GM18505 (cell line): Measurements from ENCODE around the gene OVOL2.

Source experiments
- ATAC-seq: cut with Tn5 transposase; IDR thresholded peaks from one replicate; pipeline ENCODE4 v1.9.1; 2021; ENCODE audit not compliant: unreplicated experiment
- POLR2A ChIP-seq: IDR thresholded peaks from 4 replicates; pipeline ENCODE4 v1.6.1; 2011; ENCODE audit warnings: borderline replicate concordance; ENCODE audit not compliant: insufficient read depth, insufficient read length; ENCODE audit errors: extremely low read depth

OVOL2 gene

GRCh38 chr20:18016772-18017171 is 40.9 kb downstream of the OVOL2 start:
- ATAC-seq: no peak
- no peak for TF ChIP-seq POLR2A

- ATAC-seq: no peak
- no peak for TF ChIP-seq POLR2A
Measured at GRCh38 chr20:18014411-18014810, 43.3 kb downstream of the OVOL2 start.

DNA sequence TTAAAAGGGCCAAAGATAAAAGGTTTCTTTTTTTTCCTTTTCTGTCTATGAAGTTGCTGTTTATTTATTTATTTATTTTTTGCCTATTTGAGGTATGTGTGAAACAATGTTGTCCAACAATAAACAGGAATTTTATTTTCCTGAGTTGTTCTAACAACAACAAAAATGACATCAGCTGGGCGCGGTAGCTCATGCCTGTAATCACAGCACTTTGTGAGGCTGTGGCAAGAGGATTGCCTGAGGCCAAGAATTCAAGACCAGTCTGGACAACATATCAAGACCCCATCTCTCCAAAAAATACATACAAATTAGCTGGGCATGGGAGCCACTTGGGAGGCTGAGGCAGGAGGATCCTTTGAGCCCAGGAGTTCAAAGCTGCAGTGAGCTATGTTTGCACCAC is 44.8 kb downstream of the OVOL2 start:
- TF ChIP-seq POLR2A: no peak
- ATAC-seq: no peak

DNA sequence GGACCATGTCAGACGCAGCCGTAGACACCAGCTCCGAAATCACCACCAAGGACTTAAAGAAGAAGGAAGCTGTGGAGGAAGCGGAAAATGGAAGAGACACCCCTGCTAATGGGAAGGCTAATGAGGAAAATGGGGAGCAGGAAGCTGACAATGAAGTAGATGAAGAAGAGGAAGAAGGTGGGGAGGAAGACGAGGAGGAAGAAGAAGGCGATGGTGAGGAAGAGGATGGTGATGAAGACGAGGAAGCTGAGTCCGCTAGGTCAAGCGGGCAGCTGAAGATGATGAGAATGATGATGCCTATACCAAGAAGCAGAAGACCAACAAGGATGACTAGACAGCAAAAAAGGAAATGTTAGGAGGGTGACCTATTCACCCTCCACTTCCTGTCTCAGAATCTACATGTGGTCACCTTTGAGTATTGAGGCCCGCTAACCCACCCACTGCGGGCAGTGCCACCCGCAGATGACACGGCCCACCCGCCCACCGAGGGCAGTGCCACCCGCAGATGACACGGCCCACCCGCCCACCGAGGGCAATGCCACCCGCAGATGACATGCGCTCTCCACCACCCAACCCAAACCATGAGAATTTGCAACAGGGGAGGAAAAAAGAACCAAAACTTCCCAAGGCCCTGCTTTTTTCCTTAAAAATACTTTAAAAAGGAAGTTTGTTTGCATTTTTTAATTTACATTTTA is 45.6 kb downstream of the OVOL2 start:
- no peak for TF ChIP-seq POLR2A
- ATAC-seq: no peak

DNA sequence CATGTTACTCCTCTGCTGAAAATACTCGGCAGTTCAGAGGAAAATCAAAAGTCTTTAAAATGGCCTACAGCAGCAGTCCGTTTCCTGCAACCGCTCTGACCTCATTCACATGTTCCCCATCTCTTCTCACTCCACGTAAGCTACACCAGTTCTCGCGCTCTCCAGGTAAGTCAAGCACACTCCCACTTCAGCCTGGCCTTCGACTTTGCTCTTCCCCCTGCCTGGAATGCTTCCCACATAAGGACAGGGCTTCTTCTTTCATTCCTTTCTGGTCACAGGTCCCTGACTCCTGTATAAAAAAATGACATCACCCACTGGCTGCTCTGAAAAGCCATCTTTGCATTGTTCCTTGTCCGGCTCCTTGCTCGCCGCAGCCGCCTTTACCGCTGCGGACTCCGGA is 46.2 kb downstream of the OVOL2 start:
- TF ChIP-seq POLR2A: no peak
- ATAC-seq: no peak

DNA sequence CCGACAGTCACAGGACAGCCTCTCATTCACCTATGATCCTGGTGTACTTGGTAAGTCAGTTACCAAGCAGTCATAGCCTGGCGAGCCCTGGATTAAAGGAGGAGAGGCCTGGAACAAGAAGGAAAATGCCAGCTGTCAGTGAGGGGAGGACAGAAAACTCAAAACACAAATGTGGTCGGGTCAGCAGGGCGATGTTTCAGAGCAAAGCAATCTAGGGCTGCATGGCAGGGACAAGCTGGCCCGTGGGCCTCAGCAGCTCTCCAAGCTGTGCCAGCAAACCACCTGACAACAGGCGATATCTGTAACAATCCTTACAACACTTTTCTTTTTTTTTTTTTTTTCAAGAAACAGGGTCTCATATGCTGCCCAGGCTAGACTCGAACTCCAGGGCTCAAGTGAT is 48.6 kb downstream of the OVOL2 start:
- TF ChIP-seq POLR2A: no peak

DNA sequence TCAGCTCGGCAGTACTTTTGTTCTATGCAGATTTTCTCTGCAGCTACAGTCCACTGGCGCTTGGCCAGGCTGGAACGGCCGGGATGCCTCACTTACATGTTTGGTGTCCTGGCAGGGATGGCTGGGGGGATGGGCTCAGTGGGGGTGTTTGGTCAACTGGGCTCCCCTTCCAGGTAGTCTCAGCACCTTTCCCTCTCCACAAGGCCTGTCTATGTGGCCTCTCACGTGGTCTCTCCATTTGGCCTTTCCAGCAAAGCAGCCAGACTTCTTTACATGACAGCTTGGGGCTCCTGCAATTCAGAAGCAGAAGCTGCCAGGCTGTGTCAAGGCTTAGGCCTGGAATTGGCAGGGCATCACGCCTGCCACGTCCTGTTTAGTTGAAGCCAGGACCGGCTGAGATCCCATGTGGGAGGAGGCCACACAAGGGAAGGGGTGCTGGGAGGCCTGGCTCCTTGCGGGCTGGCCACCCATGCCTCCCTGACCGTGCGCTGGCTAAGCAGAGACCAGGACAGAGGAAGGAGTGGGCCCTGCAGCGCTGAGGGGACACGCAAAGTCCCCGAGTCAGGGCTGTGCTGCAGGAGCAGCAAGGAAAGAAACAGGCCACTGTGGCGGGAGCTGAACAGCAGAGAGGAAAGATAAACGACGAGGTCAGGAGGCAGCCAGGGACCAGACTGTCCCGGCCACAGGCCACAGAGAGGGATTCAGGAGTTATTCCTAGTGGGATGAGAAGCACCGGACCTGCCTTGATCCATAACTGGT is 50.0 kb downstream of the OVOL2 start:
- no peak for ATAC-seq
- no peak for TF ChIP-seq POLR2A

More for the DNA sequence above, 48.6 kb downstream of the OVOL2 start:
- no peak for ATAC-seq

DNA sequence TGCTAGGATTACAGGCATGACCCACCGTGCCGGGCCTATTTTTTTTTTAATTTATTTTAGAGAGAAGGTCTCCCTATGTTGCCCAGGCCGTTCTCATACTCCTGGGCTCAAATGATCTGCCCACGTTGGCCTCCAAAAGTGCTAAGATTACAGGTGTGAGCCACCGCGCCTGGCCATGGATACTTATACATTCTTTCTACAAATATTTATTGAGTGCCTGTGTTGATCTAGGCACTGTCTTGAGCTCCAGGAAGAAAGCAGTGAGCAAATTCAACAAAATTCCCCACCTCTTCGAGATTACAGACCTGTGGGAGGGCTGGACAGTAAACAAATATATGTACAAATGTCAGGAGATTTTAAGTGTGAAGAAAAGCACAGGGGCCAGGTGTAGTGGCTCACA is 51.0 kb downstream of the OVOL2 start:
- ATAC-seq: no peak
- TF ChIP-seq POLR2A: no peak

DNA sequence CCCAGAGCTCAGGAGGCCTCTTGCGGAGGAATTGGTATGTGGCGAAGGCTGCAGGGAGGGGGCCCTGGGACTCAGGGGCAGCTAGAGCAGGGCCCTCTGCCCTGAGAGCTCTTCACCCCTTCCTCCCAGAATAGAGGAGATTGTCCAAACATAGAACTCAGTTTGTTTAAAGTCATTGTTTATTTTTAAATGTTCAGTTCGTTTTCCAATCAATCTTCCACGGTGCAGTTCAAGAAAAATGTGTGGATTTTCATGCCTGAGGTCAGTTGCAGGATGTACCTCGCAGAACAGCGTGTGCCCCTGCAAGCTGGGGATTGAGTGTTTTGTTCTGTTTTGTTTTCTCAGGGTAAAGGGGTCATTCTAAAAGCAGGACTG is 51.7 kb downstream of the OVOL2 start:
- TF ChIP-seq POLR2A: no peak
- no peak for ATAC-seq

DNA sequence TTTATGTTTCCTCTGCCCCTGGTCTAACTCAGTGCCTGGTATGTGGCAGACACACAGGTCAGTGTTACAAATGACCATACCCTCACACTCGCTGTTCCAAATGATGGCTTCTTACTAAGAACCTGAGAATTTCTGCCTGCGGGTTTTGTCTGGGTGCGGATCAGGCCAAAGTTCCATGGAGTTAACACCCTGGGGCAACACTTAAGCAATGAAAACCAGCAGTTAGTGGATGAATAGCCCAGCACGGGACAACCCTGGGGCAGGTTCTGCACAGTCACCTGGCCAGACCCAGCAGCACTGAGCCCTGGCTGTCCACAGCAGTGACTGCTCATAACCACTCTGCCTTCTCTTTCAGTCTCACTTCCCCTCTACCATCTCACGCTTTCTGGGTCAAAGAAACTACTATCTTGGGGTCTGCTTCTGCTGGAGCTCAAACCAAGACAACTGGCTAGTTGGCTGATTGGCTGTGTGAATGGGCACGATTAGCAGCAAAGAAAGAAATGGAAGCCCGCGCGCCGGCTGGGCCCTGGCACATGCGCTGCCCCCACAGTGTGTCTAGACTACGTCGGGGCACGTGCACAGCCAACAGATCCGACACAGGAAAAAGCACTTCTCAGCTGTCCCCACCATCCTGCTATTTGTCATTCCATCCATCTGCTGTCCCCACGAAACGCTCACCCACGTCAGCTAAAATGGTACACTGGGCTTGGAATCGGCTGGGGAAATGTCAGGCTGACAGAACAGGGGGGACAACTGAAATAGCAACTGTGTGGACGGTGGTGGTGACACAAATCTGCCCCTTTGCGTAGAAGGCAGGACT is 52.3 kb downstream of the OVOL2 start:
- ATAC-seq: peak; percentile 92
- no peak for TF ChIP-seq POLR2A

GRCh38 chr20:18004384-18005031 is 53.2 kb downstream of the OVOL2 start:
- TF ChIP-seq POLR2A: no peak
- no peak for ATAC-seq

DNA sequence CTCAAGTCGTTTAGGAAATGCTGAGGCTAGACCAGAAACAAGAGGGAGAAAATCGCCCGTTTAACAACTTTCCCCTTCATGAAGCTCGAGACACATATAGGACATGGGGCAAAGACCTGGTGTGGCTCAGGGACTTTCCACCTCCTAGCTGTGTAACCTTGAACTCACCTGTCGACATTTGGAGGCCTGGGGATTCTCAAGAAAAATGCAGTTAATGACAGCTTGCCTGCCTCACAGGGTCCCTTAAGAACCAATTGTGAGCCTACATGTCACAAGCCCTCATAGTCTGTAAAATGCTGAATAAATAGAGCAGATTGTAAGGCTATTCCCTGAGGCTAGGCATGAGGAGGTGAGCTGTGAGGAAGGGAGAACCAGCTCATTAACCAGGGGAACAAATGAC is 53.8 kb downstream of the OVOL2 start:
- ATAC-seq: peak; percentile 42
- no peak for TF ChIP-seq POLR2A

- no peak for ATAC-seq
- no peak for TF ChIP-seq POLR2A
Measured at GRCh38 chr20:18001131-18001921, 56.4 kb downstream of the OVOL2 start.

GRCh38 chr20:17999566-17999965 is 58.1 kb downstream of the OVOL2 start:
- no peak for ATAC-seq
- TF ChIP-seq POLR2A: no peak
